Measurements from ENCODE around the gene NPDC1. TPM values are rescaled to one million over a fixed set of nuclear protein-coding genes. Genes with fewer than 3 reads are reported as not detected.

The NPDC1 gene
- 42.7 TPM for polyA plus RNA-seq
- long read RNA-seq, donor 1, partial matches to known transcripts: 0 of 5 reads
- long read RNA-seq, donor 1, other reads (novel, unspliced or antisense): 0 of 5 reads
- long read RNA-seq, donor 2, transcript NPDC1-202 (9 exons, 1,494 nt): major isoform, 7 of 8 reads
- long read RNA-seq, donor 2, partial matches to known transcripts: 0 of 8 reads
- long read RNA-seq, donor 2, other reads (novel, unspliced or antisense): 0 of 8 reads
- long read RNA-seq, donor 3: 0 reads
- long read RNA-seq, donor 4: 0 reads
- long read RNA-seq, donor 5, transcript NPDC1-202 (9 exons, 1,494 nt): major isoform, 7 of 8 reads
- long read RNA-seq, donor 5, partial matches to known transcripts: 0 of 8 reads
- long read RNA-seq, donor 5, other reads (novel, unspliced or antisense): 0 of 8 reads
- long read RNA-seq, donor 6, transcript NPDC1-202 (9 exons, 1,494 nt): major isoform, 16 of 20 reads
- long read RNA-seq, donor 6, partial matches to known transcripts: 0 of 20 reads
- long read RNA-seq, donor 6, other reads (novel, unspliced or antisense): 0 of 20 reads
- long read RNA-seq, donor 7, transcript NPDC1-202 (9 exons, 1,494 nt): major isoform, 10 of 10 reads
- long read RNA-seq, donor 7, partial matches to known transcripts: 0 of 10 reads
- long read RNA-seq, donor 7, other reads (novel, unspliced or antisense): 0 of 10 reads
- long read RNA-seq, donor 8, transcript NPDC1-202 (9 exons, 1,494 nt): major isoform, 12 of 15 reads
- long read RNA-seq, donor 8, partial matches to known transcripts: 0 of 15 reads
- long read RNA-seq, donor 8, other reads (novel, unspliced or antisense): 0 of 15 reads
- long read RNA-seq, donor 9, partial matches to known transcripts: 0 of 7 reads
- long read RNA-seq, donor 9, other reads (novel, unspliced or antisense): 0 of 7 reads
- long read RNA-seq, donor 10, transcript NPDC1-202 (9 exons, 1,494 nt): major isoform, 8 of 14 reads
- long read RNA-seq, donor 10, partial matches to known transcripts: 0 of 14 reads
- long read RNA-seq, donor 10, other reads (novel, unspliced or antisense): 0 of 14 reads
- long read RNA-seq, donor 11, transcript NPDC1-202 (9 exons, 1,494 nt): major isoform, 7 of 11 reads
- long read RNA-seq, donor 11, partial matches to known transcripts: 0 of 11 reads
- long read RNA-seq, donor 11, other reads (novel, unspliced or antisense): 0 of 11 reads

- no CpG with 5 or more reads among the region's 57 CpGs for WGBS (ENCODE audit: insufficient coverage, low lambda C conversion rate)
- Histone ChIP-seq H3K27me3 (ENCODE audit: control insufficient read depth, insufficient read depth, low read length) (peaks cover 71% of the 10 kb centered on the region), H3K27ac (ENCODE audit: low read length) (peak within 1 kb of the TSS; percentile 23), H3K4me3 (ENCODE audit: low read length) (peak within 1 kb of the TSS; percentile 28), H3K36me3 (ENCODE audit: control insufficient read depth, insufficient read depth, low read length) (no peaks in the 10 kb centered on the region), H3K9me3 (ENCODE audit: control insufficient read depth, low read depth, low read length) (peaks cover 8% of the 10 kb centered on the region), H3K4me1 (ENCODE audit: control insufficient read depth, insufficient read depth, low read length) (peaks cover 23% of the 10 kb centered on the region)
- DNase-seq: peak; percentile 66 to 68
Measured at GRCh38 chr9:137046088-137046787, at the start of gene NPDC1. Gene NPDC1 (minus strand): TSS chr9:137046177. CDS start chr9:137045989, 188 bp downstream.

GRCh38 chr9:137089232-137089947 is 43.4 kb upstream of the NPDC1 start:
- no CpG with 5 or more reads among the region's 11 CpGs for WGBS (ENCODE audit: insufficient coverage, low lambda C conversion rate)

GRCh38 chr9:137088121-137088520 is 42.1 kb upstream of the NPDC1 start:
- H3K36me3 ChIP-seq (ENCODE audit: control insufficient read depth, insufficient read depth, low read length): peaks cover 25% of the 10 kb centered on the region
- no peak overlapping the region for H3K27ac ChIP-seq (ENCODE audit: low read length)
- DNase-seq: no peak
- H3K27me3 ChIP-seq (ENCODE audit: control insufficient read depth, insufficient read depth, low read length): no peaks in the 10 kb centered on the region
- H3K4me3 ChIP-seq (ENCODE audit: low read length): no peak overlapping the region
- no peaks in the 10 kb centered on the region for H3K9me3 ChIP-seq (ENCODE audit: control insufficient read depth, low read depth, low read length)
- peaks cover 19% of the 10 kb centered on the region for H3K4me1 ChIP-seq (ENCODE audit: control insufficient read depth, insufficient read depth, low read length)
- no CpG with 5 or more reads among the region's 5 CpGs for WGBS (ENCODE audit: insufficient coverage, low lambda C conversion rate)

More at GRCh38 chr9:137089232-137089947, 43.4 kb upstream of the NPDC1 start:
- H3K27ac ChIP-seq (ENCODE audit: low read length): no peak overlapping the region
- H3K27me3 ChIP-seq (ENCODE audit: control insufficient read depth, insufficient read depth, low read length): no peaks in the 10 kb centered on the region
- H3K4me1 ChIP-seq (ENCODE audit: control insufficient read depth, insufficient read depth, low read length): peaks cover 19% of the 10 kb centered on the region
- no peak overlapping the region for H3K4me3 ChIP-seq (ENCODE audit: low read length)
- peaks cover 25% of the 10 kb centered on the region for H3K36me3 ChIP-seq (ENCODE audit: control insufficient read depth, insufficient read depth, low read length)
- no peak for DNase-seq
- no peaks in the 10 kb centered on the region for H3K9me3 ChIP-seq (ENCODE audit: control insufficient read depth, low read depth, low read length)

GRCh38 chr9:137087409-137087925 is 41.5 kb upstream of the NPDC1 start:
- Histone ChIP-seq H3K36me3 (ENCODE audit: control insufficient read depth, insufficient read depth, low read length) (peaks cover 27% of the 10 kb centered on the region), H3K4me1 (ENCODE audit: control insufficient read depth, insufficient read depth, low read length) (peaks cover 19% of the 10 kb centered on the region), H3K27me3 (ENCODE audit: control insufficient read depth, insufficient read depth, low read length) (no peaks in the 10 kb centered on the region), H3K4me3 (ENCODE audit: low read length) (peak overlapping the region; percentile 74), H3K27ac (ENCODE audit: low read length) (peak overlapping the region; percentile 80), H3K9me3 (ENCODE audit: control insufficient read depth, low read depth, low read length) (no peaks in the 10 kb centered on the region)
- WGBS (ENCODE audit: insufficient coverage, low lambda C conversion rate): no CpG with 5 or more reads among the region's 22 CpGs
- no peak for DNase-seq

- Histone ChIP-seq H3K36me3 (ENCODE audit: control insufficient read depth, insufficient read depth, low read length) (peaks cover 29% of the 10 kb centered on the region), H3K27ac (ENCODE audit: low read length) (peak within 1 kb of the TSS; percentile 80), H3K4me3 (ENCODE audit: low read length) (peak within 1 kb of the TSS; percentile 74), H3K9me3 (ENCODE audit: control insufficient read depth, low read depth, low read length) (no peaks in the 10 kb centered on the region), H3K4me1 (ENCODE audit: control insufficient read depth, insufficient read depth, low read length) (peaks cover 19% of the 10 kb centered on the region), H3K27me3 (ENCODE audit: control insufficient read depth, insufficient read depth, low read length) (no peaks in the 10 kb centered on the region)
- DNase-seq: peak; percentile 100
- WGBS (ENCODE audit: insufficient coverage, low lambda C conversion rate): no CpG with 5 or more reads among the region's 101 CpGs
Measured at GRCh38 chr9:137086531-137087408, 40.8 kb upstream of the NPDC1 start, which contains the start of gene MAN1B1. Gene MAN1B1 (plus strand): TSS chr9:137086985. CDS start chr9:137087000, 15 bp downstream.

GRCh38 chr9:137085920-137086530 is 40.0 kb upstream of the NPDC1 start:
- DNase-seq: peak in 1 of 2 donors; percentile 73
- Histone ChIP-seq H3K27ac (ENCODE audit: low read length) (peak overlapping the region; percentile 66), H3K4me1 (ENCODE audit: control insufficient read depth, insufficient read depth, low read length) (peaks cover 19% of the 10 kb centered on the region), H3K9me3 (ENCODE audit: control insufficient read depth, low read depth, low read length) (no peaks in the 10 kb centered on the region), H3K27me3 (ENCODE audit: control insufficient read depth, insufficient read depth, low read length) (no peaks in the 10 kb centered on the region), H3K36me3 (ENCODE audit: control insufficient read depth, insufficient read depth, low read length) (peaks cover 28% of the 10 kb centered on the region), H3K4me3 (ENCODE audit: low read length) (peak overlapping the region; percentile 74)
- WGBS (ENCODE audit: insufficient coverage, low lambda C conversion rate): no CpG with 5 or more reads among the region's 58 CpGs

GRCh38 chr9:137084526-137084925 is 38.5 kb upstream of the NPDC1 start:
- WGBS (ENCODE audit: insufficient coverage, low lambda C conversion rate): 80% methylated on average over 1 of the region's 9 CpGs
- no peaks in the 10 kb centered on the region for H3K9me3 ChIP-seq (ENCODE audit: control insufficient read depth, low read depth, low read length)

GRCh38 chr9:137083394-137084004 is 37.5 kb upstream of the NPDC1 start:
- no peak for DNase-seq
- Histone ChIP-seq H3K9me3 (ENCODE audit: control insufficient read depth, low read depth, low read length) (peaks cover 2% of the 10 kb centered on the region), H3K4me3 (ENCODE audit: low read length) (no peak overlapping the region), H3K36me3 (ENCODE audit: control insufficient read depth, insufficient read depth, low read length) (peaks cover 32% of the 10 kb centered on the region), H3K27me3 (ENCODE audit: control insufficient read depth, insufficient read depth, low read length) (peaks cover 12% of the 10 kb centered on the region), H3K27ac (ENCODE audit: low read length) (no peak overlapping the region), H3K4me1 (ENCODE audit: control insufficient read depth, insufficient read depth, low read length) (peaks cover 30% of the 10 kb centered on the region)
- WGBS (ENCODE audit: insufficient coverage, low lambda C conversion rate): no CpG with 5 or more reads among the region's 12 CpGs

More at GRCh38 chr9:137084526-137084925, 38.5 kb upstream of the NPDC1 start:
- H3K27ac ChIP-seq (ENCODE audit: low read length): no peak overlapping the region
- H3K4me1 ChIP-seq (ENCODE audit: control insufficient read depth, insufficient read depth, low read length): peaks cover 20% of the 10 kb centered on the region
- H3K36me3 ChIP-seq (ENCODE audit: control insufficient read depth, insufficient read depth, low read length): peaks cover 33% of the 10 kb centered on the region
- no peak for DNase-seq
- no peak overlapping the region for H3K4me3 ChIP-seq (ENCODE audit: low read length)
- H3K27me3 ChIP-seq (ENCODE audit: control insufficient read depth, insufficient read depth, low read length): peaks cover 3% of the 10 kb centered on the region
